ENCODE measurements around the gene LHX1. TPM values are rescaled to one million over a fixed set of nuclear protein-coding genes. Genes with fewer than 3 reads are reported as not detected.

LHX1 gene
- total RNA-seq, 1 donor from 2014 or later, result not detected

DNA sequence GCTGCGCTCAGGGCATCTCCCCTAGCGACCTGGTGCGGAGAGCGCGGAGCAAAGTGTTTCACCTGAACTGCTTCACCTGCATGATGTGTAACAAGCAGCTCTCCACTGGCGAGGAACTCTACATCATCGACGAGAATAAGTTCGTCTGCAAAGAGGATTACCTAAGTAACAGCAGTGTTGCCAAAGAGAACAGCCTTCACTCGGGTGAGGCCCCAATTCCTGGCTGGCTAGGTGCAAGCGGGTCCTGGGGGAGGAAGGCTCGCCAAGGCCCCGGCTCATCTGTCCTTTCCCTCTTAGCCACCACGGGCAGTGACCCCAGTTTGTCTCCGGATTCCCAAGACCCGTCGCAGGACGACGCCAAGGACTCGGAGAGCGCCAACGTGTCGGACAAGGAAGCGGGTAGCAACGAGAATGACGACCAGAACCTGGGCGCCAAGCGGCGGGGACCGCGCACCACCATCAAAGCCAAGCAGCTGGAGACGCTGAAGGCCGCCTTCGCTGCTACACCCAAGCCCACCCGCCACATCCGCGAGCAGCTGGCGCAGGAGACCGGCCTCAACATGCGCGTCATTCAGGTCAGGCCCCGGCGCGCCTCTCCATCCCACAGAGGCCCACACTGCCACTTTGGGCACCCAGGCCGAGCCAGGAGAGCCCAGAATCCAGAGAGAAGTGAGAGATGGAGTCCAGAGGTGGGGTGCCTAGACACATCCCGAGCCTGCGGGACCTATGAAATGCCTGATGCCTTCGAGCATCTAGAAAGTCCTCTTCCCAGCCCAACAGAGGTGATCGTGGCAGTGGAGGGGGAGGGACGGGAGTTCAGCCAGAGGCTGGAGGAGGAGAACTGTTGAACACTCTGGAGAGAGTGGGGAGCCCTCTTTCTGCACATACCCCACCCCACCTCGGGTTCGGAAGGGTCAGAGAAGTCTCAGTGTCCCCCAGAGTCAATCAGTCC is 3.3 kb downstream of the LHX1 start:
- DNase-seq (ENCODE audit: low spot score), result no peak
- H3K4me1 Mint-ChIP-seq (ENCODE audit: low read depth), result peaks cover 32% of the 10 kb centered on the region
- H3K27ac Mint-ChIP-seq (ENCODE audit: unreplicated experiment), result no peak overlapping the region
- H3K4me3 Mint-ChIP-seq (ENCODE audit: unreplicated experiment), result no peak overlapping the region
- peaks cover 74% of the 10 kb centered on the region for H3K27me3 Mint-ChIP-seq (ENCODE audit: low read depth)
- no peaks in the 10 kb centered on the region for H3K9me3 Mint-ChIP-seq (ENCODE audit: low read depth)
- H3K36me3 Mint-ChIP-seq (ENCODE audit: low read depth), result peaks cover 3% of the 10 kb centered on the region
- TF ChIP-seq, protein P1, sequence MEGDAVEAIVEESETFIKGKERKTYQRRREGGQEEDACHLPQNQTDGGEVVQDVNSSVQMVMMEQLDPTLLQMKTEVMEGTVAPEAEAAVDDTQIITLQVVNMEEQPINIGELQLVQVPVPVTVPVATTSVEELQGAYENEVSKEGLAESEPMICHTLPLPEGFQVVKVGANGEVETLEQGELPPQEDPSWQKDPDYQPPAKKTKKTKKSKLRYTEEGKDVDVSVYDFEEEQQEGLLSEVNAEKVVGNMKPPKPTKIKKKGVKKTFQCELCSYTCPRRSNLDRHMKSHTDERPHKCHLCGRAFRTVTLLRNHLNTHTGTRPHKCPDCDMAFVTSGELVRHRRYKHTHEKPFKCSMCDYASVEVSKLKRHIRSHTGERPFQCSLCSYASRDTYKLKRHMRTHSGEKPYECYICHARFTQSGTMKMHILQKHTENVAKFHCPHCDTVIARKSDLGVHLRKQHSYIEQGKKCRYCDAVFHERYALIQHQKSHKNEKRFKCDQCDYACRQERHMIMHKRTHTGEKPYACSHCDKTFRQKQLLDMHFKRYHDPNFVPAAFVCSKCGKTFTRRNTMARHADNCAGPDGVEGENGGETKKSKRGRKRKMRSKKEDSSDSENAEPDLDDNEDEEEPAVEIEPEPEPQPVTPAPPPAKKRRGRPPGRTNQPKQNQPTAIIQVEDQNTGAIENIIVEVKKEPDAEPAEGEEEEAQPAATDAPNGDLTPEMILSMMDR (IDR thresholded peaks at IDR 0.05), result no peak

DNA sequence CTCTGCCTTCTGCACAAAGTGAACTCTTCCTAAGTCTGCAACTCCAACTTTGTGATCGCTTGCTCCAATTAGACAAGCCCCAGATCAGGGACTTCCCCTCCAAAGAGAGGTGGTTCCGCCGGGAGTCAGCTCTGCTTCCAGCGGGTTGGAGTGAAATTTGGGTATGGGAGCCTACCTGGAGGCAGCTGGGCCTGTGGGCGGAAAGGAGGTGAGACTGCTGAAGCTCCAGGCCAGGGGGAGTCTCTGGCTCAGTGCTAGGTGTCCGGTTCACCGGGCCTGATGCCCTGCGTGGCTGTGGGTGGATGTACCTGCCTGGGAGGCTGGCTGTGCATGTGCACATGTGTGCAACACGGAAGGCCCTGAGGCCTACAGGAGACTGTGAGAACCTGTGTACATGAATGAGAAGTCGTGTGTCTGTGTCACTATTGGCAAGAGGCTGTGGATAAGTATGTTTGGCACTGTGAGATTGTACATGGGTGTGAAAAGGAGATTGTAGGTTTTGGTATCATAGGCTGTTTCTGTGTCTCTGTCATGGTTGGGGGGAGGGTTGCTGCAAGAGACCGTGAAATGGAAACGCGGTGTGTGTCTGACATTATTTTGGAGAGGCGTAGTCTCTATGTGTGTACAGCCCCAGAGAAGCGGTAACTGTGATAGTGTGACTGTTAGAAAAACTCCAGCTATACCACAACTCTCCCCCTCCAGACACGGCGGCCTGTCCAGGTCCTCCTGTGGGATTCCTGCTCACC is 4.2 kb downstream of the LHX1 start:
- Mint-ChIP-seq H3K36me3 (ENCODE audit: low read depth) (peaks cover 3% of the 10 kb centered on the region), H3K9me3 (ENCODE audit: low read depth) (no peaks in the 10 kb centered on the region), H3K27me3 (ENCODE audit: low read depth) (peaks cover 73% of the 10 kb centered on the region), H3K4me1 (ENCODE audit: low read depth) (peaks cover 27% of the 10 kb centered on the region), H3K27ac (ENCODE audit: unreplicated experiment) (no peak overlapping the region), H3K4me3 (ENCODE audit: unreplicated experiment) (no peak overlapping the region)
- TF ChIP-seq, protein P1 (IDR thresholded peaks at IDR 0.05), result no peak
- no peak for DNase-seq (ENCODE audit: low spot score)

DNA sequence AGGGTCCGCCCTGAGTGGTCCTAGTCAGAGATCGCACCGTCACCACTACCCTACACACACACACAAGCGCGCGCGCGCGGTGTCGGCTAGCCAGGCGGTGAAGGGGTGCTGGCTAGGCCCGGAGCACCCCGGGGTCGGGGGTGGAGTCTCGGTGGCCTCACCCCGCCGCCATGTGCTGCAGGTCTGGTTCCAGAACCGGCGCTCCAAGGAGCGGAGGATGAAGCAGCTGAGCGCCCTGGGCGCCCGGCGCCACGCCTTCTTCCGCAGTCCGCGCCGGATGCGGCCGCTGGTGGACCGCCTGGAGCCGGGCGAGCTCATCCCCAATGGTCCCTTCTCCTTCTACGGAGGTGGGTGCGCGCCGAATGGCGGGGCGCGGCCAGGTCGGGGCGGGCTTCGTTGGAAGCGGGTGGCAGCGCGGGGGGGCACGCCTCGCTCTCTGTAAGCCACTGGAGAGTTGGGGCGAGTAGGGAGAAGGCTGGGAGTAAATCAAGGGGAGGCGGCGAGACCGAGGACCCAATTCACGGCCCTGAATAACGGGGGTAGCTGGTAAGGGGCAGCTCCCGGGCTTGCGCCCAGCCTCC is 4.8 kb downstream of the LHX1 start:
- H3K36me3 Mint-ChIP-seq (ENCODE audit: low read depth), result peaks cover 3% of the 10 kb centered on the region
- TF ChIP-seq, protein P1 (IDR thresholded peaks at IDR 0.05), result no peak
- peaks cover 77% of the 10 kb centered on the region for H3K27me3 Mint-ChIP-seq (ENCODE audit: low read depth)
- H3K9me3 Mint-ChIP-seq (ENCODE audit: low read depth), result no peaks in the 10 kb centered on the region
- no peak overlapping the region for H3K4me3 Mint-ChIP-seq (ENCODE audit: unreplicated experiment)
- no peak for DNase-seq (ENCODE audit: low spot score)
- H3K4me1 Mint-ChIP-seq (ENCODE audit: low read depth), result peaks cover 23% of the 10 kb centered on the region
- H3K27ac Mint-ChIP-seq (ENCODE audit: unreplicated experiment), result no peak overlapping the region

DNA sequence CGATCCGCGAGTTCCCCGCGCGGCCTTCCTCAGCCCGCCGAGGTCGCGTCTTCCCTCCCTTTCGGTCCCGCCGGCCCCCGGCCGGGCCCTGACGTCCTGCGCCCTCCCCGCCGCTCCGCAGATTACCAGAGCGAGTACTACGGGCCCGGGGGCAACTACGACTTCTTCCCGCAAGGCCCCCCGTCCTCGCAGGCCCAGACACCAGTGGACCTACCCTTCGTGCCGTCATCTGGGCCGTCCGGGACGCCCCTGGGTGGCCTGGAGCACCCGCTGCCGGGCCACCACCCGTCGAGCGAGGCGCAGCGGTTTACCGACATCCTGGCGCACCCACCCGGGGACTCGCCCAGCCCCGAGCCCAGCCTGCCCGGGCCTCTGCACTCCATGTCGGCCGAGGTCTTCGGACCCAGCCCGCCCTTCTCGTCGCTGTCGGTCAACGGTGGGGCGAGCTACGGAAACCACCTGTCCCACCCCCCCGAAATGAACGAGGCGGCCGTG is 5.4 kb downstream of the LHX1 start:
- H3K27me3 Mint-ChIP-seq (ENCODE audit: low read depth), result peaks cover 76% of the 10 kb centered on the region
- H3K36me3 Mint-ChIP-seq (ENCODE audit: low read depth), result peaks cover 3% of the 10 kb centered on the region
- peaks cover 17% of the 10 kb centered on the region for H3K4me1 Mint-ChIP-seq (ENCODE audit: low read depth)
- no peak for DNase-seq (ENCODE audit: low spot score)
- TF ChIP-seq, protein P1 (IDR thresholded peaks at IDR 0.05), result no peak
- H3K4me3 Mint-ChIP-seq (ENCODE audit: unreplicated experiment), result no peak overlapping the region
- no peaks in the 10 kb centered on the region for H3K9me3 Mint-ChIP-seq (ENCODE audit: low read depth)
- H3K27ac Mint-ChIP-seq (ENCODE audit: unreplicated experiment), result no peak overlapping the region

Measured in chondrocyte (in vitro differentiated cells).